Panc1 (cell line): Measurements from ENCODE around the gene ADM2. TPM values are rescaled to one million over a fixed set of nuclear protein-coding genes. Genes with fewer than 3 reads are reported as not detected.
"Not testable (repeated sequence)": the region's sequence is repeated elsewhere in the genome, so short reads cannot be mapped to it uniquely, and the experiment has no call there.

Source experiments
- ATAC-seq: fragments of 200-7000 bp; cut with Tn5 transposase; 2 replicates; pipeline ENCODE4 v1.9.1; 2020; ENCODE audit warnings: mild to moderate bottlenecking, moderate library complexity
- BruUV-seq: library from RNA; stranded (reverse); fragments of 400-500 nt; replicated peaks from 2 replicates; lab custom pipeline; 2021; lab: Mats Ljungman, UMichigan
- CTCF ChIA-PET: fragments of 300-600 bp; sonication (Branson Sonifier 250); formaldehyde crosslinking; loops from one replicate; lab custom pipeline; 2022; ENCODE audit warnings: antibody characterized with exemption; lab: Charles Lee
- POLR2A ChIA-PET: fragments of 300-600 bp; sonication (Branson Sonifier 250); formaldehyde crosslinking; loops from one replicate; lab custom pipeline; 2022; ENCODE audit warnings: antibody characterized with exemption; lab: Charles Lee
- DNase-seq: peaks from one replicate; pipeline ENCODE4 v3.0.0-alpha.2; 2010; ENCODE audit warnings: low read depth, low spot score
- H3K27ac ChIP-seq: 2 replicates; pipeline ENCODE4 v1.5.1; 2011; ENCODE audit warnings: mild to moderate bottlenecking, low read length, inconsistent platforms
- H3K27me3 ChIP-seq: fragments of 200-500 bp; sonication (Bioruptor generic); 2 replicates; pipeline ENCODE4 v1.6.0; 2014; ENCODE audit warnings: low read length, inconsistent platforms; ENCODE audit not compliant: control insufficient read depth, insufficient read depth
- H3K36me3 ChIP-seq: fragments of 200-500 bp; sonication (Bioruptor generic); 2 replicates; pipeline ENCODE4 v1.5.1; 2014; ENCODE audit warnings: inconsistent platforms, mild to moderate bottlenecking, low read length, moderate library complexity; ENCODE audit not compliant: control insufficient read depth, insufficient read depth
- H3K4me1 ChIP-seq: 2 replicates; pipeline ENCODE4 v1.5.1; 2011; ENCODE audit warnings: inconsistent platforms, mild to moderate bottlenecking, low read length, moderate library complexity; ENCODE audit not compliant: control insufficient read depth, insufficient read depth
- H3K4me3 ChIP-seq, 2 experiments: 2 replicates each; pipeline ENCODE4 v1.5.1; 2011 to 2012; ENCODE audit warnings: low read depth in 2 of 2, low read length in 2 of 2, mild to moderate bottlenecking in 2 of 2, inconsistent platforms in 1 of 2, moderate library complexity in 1 of 2
- H3K9me3 ChIP-seq: fragments of 200-500 bp; sonication (Bioruptor generic); 2 replicates; pipeline ENCODE4 v1.5.1; 2014; ENCODE audit warnings: low read depth, mild to moderate bottlenecking, inconsistent platforms, low read length, moderate library complexity; ENCODE audit not compliant: control insufficient read depth, insufficient read depth
- CTCF ChIP-seq: fragments of 450-650 bp; IDR thresholded peaks from 2 replicates; pipeline ENCODE4 v1.5.1; 2017; ENCODE audit warnings: mild to moderate bottlenecking
- POLR2AphosphoS5 ChIP-seq: IDR thresholded peaks from 2 replicates; pipeline ENCODE4 v1.6.1; 2012; ENCODE audit warnings: mild to moderate bottlenecking, low read depth, low read length, moderate library complexity
- SIN3A ChIP-seq: IDR thresholded peaks from 2 replicates; pipeline ENCODE4 v1.6.1; 2012; ENCODE audit warnings: low read depth, mild to moderate bottlenecking, low read length, moderate library complexity, borderline replicate concordance; ENCODE audit not compliant: insufficient read depth
- TCF7L2 ChIP-seq: IDR thresholded peaks from 2 replicates; pipeline ENCODE4 v1.6.1; 2011; ENCODE audit warnings: mild to moderate bottlenecking, low read depth, low read length, inconsistent platforms
- in situ Hi-C: cut with HindIII; loops from 2 replicates; pipeline ENCODE4 v1.10.0; 2016; ENCODE audit warnings: low sequenced_read_pairs, low pct_unique_long_range_greater_than_20kb
- intact Hi-C: fragments of 100-400 bp; cut with micrococcal nuclease; formaldehyde crosslinking; loops from one replicate; pipeline ENCODE4 v1.10.0; 2022; ENCODE audit not compliant: unreplicated experiment
- total RNA-seq: library from RNA; stranded (reverse); gene quantifications from one replicate; pipeline ENCODE4 v1.2.1, GENCODE V29; 2021; ENCODE audit not compliant: unreplicated experiment
- TF ChIP-seq, protein P1 (sequence below), 2 experiments: IDR thresholded peaks; 2 replicates each; pipeline ENCODE4 v1.6.1; 2011 to 2012; ENCODE audit warnings: low read depth in 2 of 2, control low read depth in 1 of 2, low read length in 1 of 2, mild to moderate bottlenecking in 1 of 2, moderate library complexity in 1 of 2; ENCODE audit not compliant: insufficient read depth in 1 of 2

Gene ADM2
- total RNA-seq, 1 experiment from 2014 or later = 3.9 TPM

DNA sequence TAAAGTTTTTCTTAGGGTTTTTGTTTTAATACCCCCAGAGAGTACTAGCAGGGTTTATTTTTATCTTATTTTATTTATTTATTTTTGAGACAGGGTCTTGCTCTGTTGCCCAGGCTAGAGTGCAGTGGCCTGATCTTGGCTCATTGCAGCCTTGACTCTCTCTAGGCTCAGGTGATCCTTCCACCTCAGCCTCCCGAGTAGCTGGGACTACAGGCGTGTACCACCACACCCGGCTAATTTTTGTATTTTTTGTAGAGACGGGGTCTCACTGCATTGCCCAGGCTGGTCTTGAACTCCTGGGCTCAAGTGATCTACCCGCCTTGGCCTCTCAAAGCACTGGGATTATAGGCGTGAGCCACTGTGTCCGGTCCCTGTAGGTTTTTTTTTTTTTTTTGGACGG lies 38.8 kb downstream of the ADM2 start:
- H3K27me3 ChIP-seq, CTCF ChIA-PET, H3K4me1 ChIP-seq, H3K4me3 ChIP-seq, BruUV-seq, H3K36me3 ChIP-seq, POLR2A ChIA-PET, H3K27ac ChIP-seq, in situ Hi-C loops, ATAC-seq, H3K9me3 ChIP-seq, intact Hi-C loops, DNase-seq: not testable (repeated sequence)

- no TSS peak for BruUV-seq
- no peak for DNase-seq
- CTCF ChIA-PET = no interaction called here
- ATAC-seq = no peak
- no peaks in the 10 kb centered on the region; the same call in 1 of the 2 replicates for H3K36me3 ChIP-seq
- POLR2A ChIA-PET = no interaction called here
- H3K27me3 ChIP-seq = no peaks in the 10 kb centered on the region
- no peak overlapping the region for H3K4me3 ChIP-seq
- H3K4me1 ChIP-seq = no peaks in the 10 kb centered on the region
- in situ Hi-C loops = no loop called here
- H3K9me3 ChIP-seq = no peaks in the 10 kb centered on the region
- TF ChIP-seq SIN3A = no peak
- TF ChIP-seq CTCF = no peak
- no peak for TF ChIP-seq POLR2AphosphoS5
- no peak for TF ChIP-seq TCF7L2
- TF ChIP-seq, protein P1, sequence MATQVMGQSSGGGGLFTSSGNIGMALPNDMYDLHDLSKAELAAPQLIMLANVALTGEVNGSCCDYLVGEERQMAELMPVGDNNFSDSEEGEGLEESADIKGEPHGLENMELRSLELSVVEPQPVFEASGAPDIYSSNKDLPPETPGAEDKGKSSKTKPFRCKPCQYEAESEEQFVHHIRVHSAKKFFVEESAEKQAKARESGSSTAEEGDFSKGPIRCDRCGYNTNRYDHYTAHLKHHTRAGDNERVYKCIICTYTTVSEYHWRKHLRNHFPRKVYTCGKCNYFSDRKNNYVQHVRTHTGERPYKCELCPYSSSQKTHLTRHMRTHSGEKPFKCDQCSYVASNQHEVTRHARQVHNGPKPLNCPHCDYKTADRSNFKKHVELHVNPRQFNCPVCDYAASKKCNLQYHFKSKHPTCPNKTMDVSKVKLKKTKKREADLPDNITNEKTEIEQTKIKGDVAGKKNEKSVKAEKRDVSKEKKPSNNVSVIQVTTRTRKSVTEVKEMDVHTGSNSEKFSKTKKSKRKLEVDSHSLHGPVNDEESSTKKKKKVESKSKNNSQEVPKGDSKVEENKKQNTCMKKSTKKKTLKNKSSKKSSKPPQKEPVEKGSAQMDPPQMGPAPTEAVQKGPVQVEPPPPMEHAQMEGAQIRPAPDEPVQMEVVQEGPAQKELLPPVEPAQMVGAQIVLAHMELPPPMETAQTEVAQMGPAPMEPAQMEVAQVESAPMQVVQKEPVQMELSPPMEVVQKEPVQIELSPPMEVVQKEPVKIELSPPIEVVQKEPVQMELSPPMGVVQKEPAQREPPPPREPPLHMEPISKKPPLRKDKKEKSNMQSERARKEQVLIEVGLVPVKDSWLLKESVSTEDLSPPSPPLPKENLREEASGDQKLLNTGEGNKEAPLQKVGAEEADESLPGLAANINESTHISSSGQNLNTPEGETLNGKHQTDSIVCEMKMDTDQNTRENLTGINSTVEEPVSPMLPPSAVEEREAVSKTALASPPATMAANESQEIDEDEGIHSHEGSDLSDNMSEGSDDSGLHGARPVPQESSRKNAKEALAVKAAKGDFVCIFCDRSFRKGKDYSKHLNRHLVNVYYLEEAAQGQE (IDR thresholded peaks at IDR 0.05; ENCODE audit: insufficient read depth in 1 of 2, low read depth in 2 of 2, low read length in 1 of 2) = no peak
- H3K27ac ChIP-seq = no peak overlapping the region
- intact Hi-C loops = no loop called here
Measured at GRCh38 chr22:50520826-50521453, 39.6 kb downstream of the ADM2 start.

DNA sequence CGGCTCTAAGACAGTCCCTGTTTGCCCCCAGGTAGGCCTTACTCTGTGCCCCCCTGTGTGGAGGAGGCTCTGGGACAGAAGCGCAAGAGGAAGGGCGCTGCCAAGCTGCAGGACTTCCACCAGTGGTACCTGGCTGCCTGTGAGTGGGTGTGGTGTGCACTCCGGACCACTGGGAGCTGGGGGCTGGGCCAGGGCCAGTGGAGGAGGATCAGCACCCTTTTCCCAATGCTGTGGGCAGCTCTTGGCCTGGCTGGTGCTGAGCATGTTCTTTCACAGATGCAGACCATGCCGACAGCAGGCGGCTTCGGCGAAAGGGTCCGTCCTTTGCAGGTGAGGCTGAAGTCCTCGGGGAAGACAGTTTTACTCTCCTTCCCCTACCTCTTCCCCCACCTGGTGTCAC lies 40.4 kb downstream of the ADM2 start:
- no peaks in the 10 kb centered on the region; the same call in 1 of the 2 replicates for H3K36me3 ChIP-seq
- H3K27me3 ChIP-seq = no peaks in the 10 kb centered on the region
- ATAC-seq (no peak), DNase-seq (no peak)
- no peaks in the 10 kb centered on the region for H3K4me1 ChIP-seq
- ChIA-PET POLR2A (no interaction called here), CTCF (no interaction called here)
- H3K27ac ChIP-seq = no peak overlapping the region
- BruUV-seq = no TSS peak
- in situ Hi-C loops = no loop called here
- TF ChIP-seq SIN3A = no peak
- no peak for TF ChIP-seq TCF7L2
- TF ChIP-seq, protein P1 (IDR thresholded peaks at IDR 0.05; ENCODE audit: insufficient read depth in 1 of 2, low read depth in 2 of 2, low read length in 1 of 2) = no peak
- TF ChIP-seq POLR2AphosphoS5 = no peak
- no peak for TF ChIP-seq CTCF
- H3K4me3 ChIP-seq = no peak overlapping the region
- no peaks in the 10 kb centered on the region for H3K9me3 ChIP-seq
- intact Hi-C loops = no loop called here
